Stimulated activated CD4-positive, alpha-beta T cell treated with anti-CD3 and anti-CD28 coated beads, Interleukin-1b, Interleukin-23, amount 100 ng/mL, for 48 hours (primary cell): ENCODE measurements around the gene PLEKHD1.
A peak's percentile ranks its signal among the peaks of the same experiment; 100 is the strongest.

Source experiments
- DNase-seq: peaks from one replicate; pipeline ENCODE4 v3.0.0-alpha.2; 2020

Gene PLEKHD1

GRCh38 chr14:69519204-69520100 lies 34.9 kb downstream of the PLEKHD1 start:
- no peak for DNase-seq

- no peak for DNase-seq
Measured at GRCh38 chr14:69522026-69522425, 37.5 kb downstream of the PLEKHD1 start.

GRCh38 chr14:69525896-69526295 lies 41.4 kb downstream of the PLEKHD1 start:
- no peak for DNase-seq

- DNase-seq: no peak
Measured at GRCh38 chr14:69527635-69528034, 43.1 kb downstream of the PLEKHD1 start.

GRCh38 chr14:69528143-69528542 lies 43.6 kb downstream of the PLEKHD1 start:
- no peak for DNase-seq

- no peak for DNase-seq
Measured at GRCh38 chr14:69528930-69529329, 44.4 kb downstream of the PLEKHD1 start.

GRCh38 chr14:69529563-69529962 lies 45.0 kb downstream of the PLEKHD1 start:
- no peak for DNase-seq

- no peak for DNase-seq
Measured at GRCh38 chr14:69530095-69530494, 45.6 kb downstream of the PLEKHD1 start.

GRCh38 chr14:69531135-69531534 lies 46.6 kb downstream of the PLEKHD1 start:
- no peak for DNase-seq

GRCh38 chr14:69532561-69533340 lies 48.2 kb downstream of the PLEKHD1 start:
- DNase-seq: no peak

- no peak for DNase-seq
Measured at GRCh38 chr14:69535230-69535848, 50.8 kb downstream of the PLEKHD1 start.

GRCh38 chr14:69536971-69537370 lies 52.4 kb downstream of the PLEKHD1 start:
- no peak for DNase-seq

GRCh38 chr14:69537900-69538299 lies 53.4 kb downstream of the PLEKHD1 start:
- DNase-seq: no peak

GRCh38 chr14:69538766-69539165 lies 54.2 kb downstream of the PLEKHD1 start:
- DNase-seq: no peak

- no peak for DNase-seq
Measured at GRCh38 chr14:69539631-69540410, 55.3 kb downstream of the PLEKHD1 start.

- DNase-seq: no peak
Measured at GRCh38 chr14:69540654-69541335, 56.3 kb downstream of the PLEKHD1 start.

GRCh38 chr14:69542311-69542710 lies 57.8 kb downstream of the PLEKHD1 start:
- no peak for DNase-seq

GRCh38 chr14:69543341-69544115 lies 59.0 kb downstream of the PLEKHD1 start:
- peak; percentile 36 for DNase-seq

GRCh38 chr14:69547701-69548348 lies 63.3 kb downstream of the PLEKHD1 start:
- DNase-seq: no peak

GRCh38 chr14:69548566-69548965 lies 64.0 kb downstream of the PLEKHD1 start:
- no peak for DNase-seq

GRCh38 chr14:69551511-69551910 lies 67.0 kb downstream of the PLEKHD1 start:
- no peak for DNase-seq
